ENCODE measurements around the gene USH1G. TPM values are rescaled to one million over a fixed set of nuclear protein-coding genes. Genes with fewer than 3 reads are reported as not detected.
"Not testable (repeated sequence)": the region's sequence is repeated elsewhere in the genome, so short reads cannot be mapped to it uniquely, and the experiment has no call there.

Gene USH1G
- total and polyA plus RNA-seq, 8 donors, result 0.06 to 0.13 (median 0.12) TPM; not detected in 3

DNA sequence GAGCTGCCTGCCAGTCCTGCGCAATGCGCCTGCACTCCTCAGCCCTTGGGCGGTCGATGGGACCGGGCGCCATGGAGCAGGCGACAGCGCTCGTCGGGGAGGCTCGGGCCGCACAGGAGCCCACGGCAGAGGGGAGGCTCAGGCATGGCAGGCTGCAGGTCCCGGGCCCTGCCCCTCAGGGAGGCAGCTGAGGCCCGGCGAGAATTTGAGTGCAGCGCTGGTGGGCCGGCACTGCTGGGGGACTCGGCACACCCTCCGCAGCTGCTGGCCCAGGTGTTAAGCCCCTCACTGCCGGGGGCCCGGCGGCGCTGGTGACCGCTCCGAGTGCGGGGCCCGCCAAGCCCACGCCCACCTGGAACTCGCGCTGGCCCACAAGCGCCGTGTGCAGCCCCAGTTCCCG lies 16.0 kb downstream of the USH1G start:
- no peak for DNase-seq
- intact Hi-C loops (cut with DNase I), result no loop called here
- H3K9me3 ChIP-seq, result no peaks in the 10 kb centered on the region
- H3K4me3 ChIP-seq, result no peak overlapping the region
- TF ChIP-seq, protein P1, sequence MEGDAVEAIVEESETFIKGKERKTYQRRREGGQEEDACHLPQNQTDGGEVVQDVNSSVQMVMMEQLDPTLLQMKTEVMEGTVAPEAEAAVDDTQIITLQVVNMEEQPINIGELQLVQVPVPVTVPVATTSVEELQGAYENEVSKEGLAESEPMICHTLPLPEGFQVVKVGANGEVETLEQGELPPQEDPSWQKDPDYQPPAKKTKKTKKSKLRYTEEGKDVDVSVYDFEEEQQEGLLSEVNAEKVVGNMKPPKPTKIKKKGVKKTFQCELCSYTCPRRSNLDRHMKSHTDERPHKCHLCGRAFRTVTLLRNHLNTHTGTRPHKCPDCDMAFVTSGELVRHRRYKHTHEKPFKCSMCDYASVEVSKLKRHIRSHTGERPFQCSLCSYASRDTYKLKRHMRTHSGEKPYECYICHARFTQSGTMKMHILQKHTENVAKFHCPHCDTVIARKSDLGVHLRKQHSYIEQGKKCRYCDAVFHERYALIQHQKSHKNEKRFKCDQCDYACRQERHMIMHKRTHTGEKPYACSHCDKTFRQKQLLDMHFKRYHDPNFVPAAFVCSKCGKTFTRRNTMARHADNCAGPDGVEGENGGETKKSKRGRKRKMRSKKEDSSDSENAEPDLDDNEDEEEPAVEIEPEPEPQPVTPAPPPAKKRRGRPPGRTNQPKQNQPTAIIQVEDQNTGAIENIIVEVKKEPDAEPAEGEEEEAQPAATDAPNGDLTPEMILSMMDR (IDR thresholded peaks at IDR 0.05), result no peak
- H3K27ac ChIP-seq, result no peak overlapping the region
- peaks cover 0 to 45% of the 10 kb centered on the region in 2 donors for H3K27me3 ChIP-seq
- H3K4me1 ChIP-seq, result no peaks in the 10 kb centered on the region
- H3K36me3 ChIP-seq, result no peaks in the 10 kb centered on the region
- no peak for ATAC-seq

DNA sequence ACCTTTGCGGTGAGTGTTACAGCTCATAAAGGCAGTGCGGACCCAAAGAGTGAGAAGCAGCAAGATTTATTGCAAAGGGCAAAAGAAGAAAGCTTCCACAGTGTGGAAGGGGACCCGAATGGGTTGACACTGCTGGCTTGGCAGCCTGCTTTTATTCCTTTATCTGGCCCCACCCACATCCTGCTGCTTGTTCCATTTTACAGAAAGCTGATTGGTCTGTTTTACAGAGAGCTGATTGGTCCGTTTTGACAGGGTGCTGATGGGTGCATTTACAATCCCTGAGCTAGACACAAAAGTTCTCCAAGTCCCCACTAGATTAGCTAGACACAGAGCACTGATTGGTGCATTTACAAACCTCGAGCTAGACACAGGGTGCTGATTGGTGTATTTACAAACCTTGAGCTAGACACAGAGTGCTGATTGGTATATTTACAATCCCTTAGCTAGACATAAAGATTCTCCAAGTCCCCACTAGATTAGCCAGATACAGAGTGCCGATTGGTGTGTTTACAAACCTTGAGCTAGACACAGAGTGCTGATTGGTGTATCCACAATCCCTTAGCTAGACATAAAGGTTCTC lies 16.8 kb downstream of the USH1G start:
- ATAC-seq; DNase-seq; H3K4me1 ChIP-seq; H3K4me3 ChIP-seq; intact Hi-C loops (cut with DNase I); H3K36me3 ChIP-seq; H3K9me3 ChIP-seq; H3K27ac ChIP-seq: not testable (repeated sequence)
- H3K27me3 ChIP-seq, result peaks cover 0 to 50% of the 10 kb centered on the region in 2 donors

DNA sequence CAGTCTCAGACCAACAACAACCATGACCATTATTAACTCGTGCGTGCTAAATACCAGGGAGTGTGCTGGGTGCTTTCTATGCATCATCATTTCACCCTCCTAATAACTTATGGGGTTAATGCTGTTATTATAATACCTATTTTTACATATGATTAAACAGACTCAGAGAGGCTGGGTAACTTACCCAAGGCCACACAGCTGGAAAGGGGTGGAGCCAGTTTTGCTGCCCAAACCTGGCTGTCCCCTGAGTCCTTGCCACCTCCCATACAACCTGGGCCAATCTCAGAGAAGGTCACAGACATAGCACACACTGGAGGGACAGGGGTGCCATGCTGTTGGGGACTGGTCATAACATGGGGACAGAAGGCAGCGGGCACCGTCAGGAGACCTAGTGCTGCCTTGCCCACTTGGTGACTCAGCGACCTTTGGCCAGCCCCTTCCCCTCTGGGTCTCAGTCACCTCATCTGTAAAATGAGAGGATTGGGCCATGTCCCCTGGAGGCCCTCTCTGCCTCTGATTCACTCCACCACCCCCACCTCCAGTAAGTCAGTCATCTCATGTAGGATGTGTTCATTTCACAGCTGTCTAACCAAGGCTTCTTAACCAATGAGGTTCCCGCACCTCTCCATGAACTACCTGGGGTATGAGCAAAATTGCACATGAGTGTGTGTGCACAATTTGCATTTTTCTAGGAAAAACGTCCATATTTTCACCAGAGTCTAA lies 18.2 kb downstream of the USH1G start:
- Histone ChIP-seq H3K36me3 (no peaks in the 10 kb centered on the region), H3K27me3 (peaks cover 0 to 54% of the 10 kb centered on the region in 2 donors), H3K9me3 (no peaks in the 10 kb centered on the region), H3K4me3 (no peak overlapping the region), H3K4me1 (no peaks in the 10 kb centered on the region), H3K27ac (no peak overlapping the region)
- DNase-seq (no peak), ATAC-seq (no peak)
- intact Hi-C loops (cut with DNase I), result no loop called here
- TF ChIP-seq, protein P1 (IDR thresholded peaks at IDR 0.05), result no peak

DNA sequence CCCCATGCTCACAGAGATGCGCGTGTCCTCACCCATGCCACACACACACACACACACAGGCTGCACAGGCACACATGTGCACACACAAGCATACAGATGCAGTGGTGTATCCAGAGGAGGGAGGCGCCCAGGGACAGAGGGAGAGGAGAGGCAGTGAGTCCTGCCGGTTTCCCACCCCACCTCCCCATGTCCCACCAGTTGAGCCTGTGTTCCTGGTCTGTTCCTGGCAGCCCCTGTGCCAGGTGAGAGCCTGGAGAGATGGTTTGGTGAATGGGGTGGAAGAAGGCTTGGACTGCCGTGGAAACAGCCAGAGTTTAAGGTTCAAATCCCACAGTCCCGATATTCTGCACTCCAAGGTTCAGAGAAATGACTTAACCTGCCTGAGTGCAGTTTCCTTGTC lies 19.4 kb downstream of the USH1G start:
- peaks cover 0 to 54% of the 10 kb centered on the region in 2 donors for H3K27me3 ChIP-seq
- H3K4me3 ChIP-seq, result no peak overlapping the region
- H3K4me1 ChIP-seq, result no peaks in the 10 kb centered on the region
- ATAC-seq, result no peak
- no peak for DNase-seq
- no peaks in the 10 kb centered on the region for H3K36me3 ChIP-seq
- no peaks in the 10 kb centered on the region for H3K9me3 ChIP-seq
- intact Hi-C loops (cut with DNase I), result no loop called here
- TF ChIP-seq, protein P1 (IDR thresholded peaks at IDR 0.05), result no peak
- H3K27ac ChIP-seq, result no peak overlapping the region

DNA sequence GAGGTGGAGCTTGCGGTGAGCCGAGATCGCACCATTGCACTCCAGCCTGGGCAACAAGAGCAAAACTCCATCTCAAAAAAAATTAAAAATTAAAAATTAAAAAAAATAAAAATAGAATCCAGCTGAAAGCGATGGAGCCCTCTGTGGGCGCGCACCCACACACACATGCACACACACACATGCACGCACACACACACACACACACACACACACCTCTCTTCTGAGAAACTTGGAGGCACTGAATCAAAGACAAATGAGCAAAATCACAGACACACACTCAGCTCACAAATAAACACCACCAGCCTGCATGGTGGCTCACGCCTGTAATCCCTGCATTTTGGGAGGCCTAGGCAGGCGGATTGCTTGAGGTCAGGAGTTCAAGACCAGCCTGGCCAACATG lies 20.0 kb downstream of the USH1G start:
- ATAC-seq (no peak), DNase-seq (no peak)
- intact Hi-C loops (cut with DNase I), result no loop called here
- no peaks in the 10 kb centered on the region for H3K4me1 ChIP-seq
- H3K4me3 ChIP-seq, result no peak overlapping the region
- H3K9me3 ChIP-seq, result no peaks in the 10 kb centered on the region
- peaks cover 0 to 54% of the 10 kb centered on the region in 2 donors for H3K27me3 ChIP-seq
- H3K36me3 ChIP-seq, result no peaks in the 10 kb centered on the region
- H3K27ac ChIP-seq, result no peak overlapping the region
- TF ChIP-seq, protein P1 (IDR thresholded peaks at IDR 0.05), result no peak

All from left lung (tissue), 10 donors.